Neural progenitor cell (in vitro differentiated cells): ENCODE data around the gene AVP.

Experiments used
- EZH2 ChIP-seq: fragments of 200-600 bp; sonication (generic); IDR thresholded peaks from 2 replicates; pipeline ENCODE4 v1.6.1; 2017; ENCODE audit warnings: antibody characterized with exemption, mild to moderate bottlenecking, moderate library complexity
- EZH2phosphoT487 ChIP-seq: fragments of 200-600 bp; sonication (generic); IDR thresholded peaks from 2 replicates; pipeline ENCODE4 v1.6.1; 2017; ENCODE audit warnings: antibody characterized with exemption
- TF ChIP-seq, protein P1 (sequence below): fragments of 200-600 bp; sonication (generic); IDR thresholded peaks from 2 replicates; pipeline ENCODE4 v1.5.1; 2017; ENCODE audit warnings: antibody characterized with exemption, mild to moderate bottlenecking

DNA sequence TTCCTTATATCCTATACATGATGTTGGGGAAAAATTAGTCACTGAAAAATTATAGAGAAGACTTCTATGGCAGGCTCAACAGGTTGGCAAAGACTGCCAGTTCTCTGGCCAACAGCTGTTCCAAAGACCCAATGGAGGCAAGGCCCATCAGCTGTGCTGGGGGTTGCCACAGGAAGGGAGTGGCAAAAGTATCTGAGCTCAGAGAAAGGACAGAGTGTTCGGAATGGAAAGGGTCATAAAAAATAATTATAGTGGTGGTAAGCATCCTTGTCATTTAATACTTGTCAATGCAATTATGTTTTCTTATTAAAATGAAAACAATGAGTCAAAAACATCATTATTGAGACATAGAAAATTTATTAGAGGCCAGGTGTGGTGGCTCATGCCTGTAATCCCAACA lies 39.0 kb upstream of the AVP start:
- TF ChIP-seq EZH2, result no peak
- TF ChIP-seq EZH2phosphoT487, result no peak
- TF ChIP-seq, protein P1, sequence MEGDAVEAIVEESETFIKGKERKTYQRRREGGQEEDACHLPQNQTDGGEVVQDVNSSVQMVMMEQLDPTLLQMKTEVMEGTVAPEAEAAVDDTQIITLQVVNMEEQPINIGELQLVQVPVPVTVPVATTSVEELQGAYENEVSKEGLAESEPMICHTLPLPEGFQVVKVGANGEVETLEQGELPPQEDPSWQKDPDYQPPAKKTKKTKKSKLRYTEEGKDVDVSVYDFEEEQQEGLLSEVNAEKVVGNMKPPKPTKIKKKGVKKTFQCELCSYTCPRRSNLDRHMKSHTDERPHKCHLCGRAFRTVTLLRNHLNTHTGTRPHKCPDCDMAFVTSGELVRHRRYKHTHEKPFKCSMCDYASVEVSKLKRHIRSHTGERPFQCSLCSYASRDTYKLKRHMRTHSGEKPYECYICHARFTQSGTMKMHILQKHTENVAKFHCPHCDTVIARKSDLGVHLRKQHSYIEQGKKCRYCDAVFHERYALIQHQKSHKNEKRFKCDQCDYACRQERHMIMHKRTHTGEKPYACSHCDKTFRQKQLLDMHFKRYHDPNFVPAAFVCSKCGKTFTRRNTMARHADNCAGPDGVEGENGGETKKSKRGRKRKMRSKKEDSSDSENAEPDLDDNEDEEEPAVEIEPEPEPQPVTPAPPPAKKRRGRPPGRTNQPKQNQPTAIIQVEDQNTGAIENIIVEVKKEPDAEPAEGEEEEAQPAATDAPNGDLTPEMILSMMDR, result no peak
